ENCODE measurements around the gene SLC35B1.

The SLC35B1 gene

DNA sequence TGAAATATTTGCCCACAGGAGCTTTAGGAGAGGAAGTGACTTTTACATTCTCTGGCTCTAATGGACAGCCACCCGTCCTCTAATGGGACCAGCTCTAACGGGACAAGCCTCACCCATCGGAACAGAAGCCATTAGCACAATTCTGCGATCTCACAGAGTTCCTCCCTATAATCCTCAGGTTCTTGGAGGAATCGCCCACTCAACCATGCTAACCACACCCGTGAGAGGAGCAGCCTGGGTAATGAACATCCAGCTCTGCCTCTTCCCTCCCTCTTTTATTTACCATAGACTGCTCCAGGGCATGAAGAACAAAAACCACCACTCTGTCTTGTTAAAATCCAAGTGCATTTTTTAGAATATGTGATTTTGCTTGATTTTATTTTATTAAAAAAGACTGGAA, 6.8 kb downstream of the SLC35B1 start:
- H3K4me3 ChIP-seq (ENCODE audit: low read length): no peak overlapping the region
- no peak for TF ChIP-seq ZNF274 (IDR thresholded peaks at IDR 0.05; ENCODE audit: low read depth, low read length)

DNA sequence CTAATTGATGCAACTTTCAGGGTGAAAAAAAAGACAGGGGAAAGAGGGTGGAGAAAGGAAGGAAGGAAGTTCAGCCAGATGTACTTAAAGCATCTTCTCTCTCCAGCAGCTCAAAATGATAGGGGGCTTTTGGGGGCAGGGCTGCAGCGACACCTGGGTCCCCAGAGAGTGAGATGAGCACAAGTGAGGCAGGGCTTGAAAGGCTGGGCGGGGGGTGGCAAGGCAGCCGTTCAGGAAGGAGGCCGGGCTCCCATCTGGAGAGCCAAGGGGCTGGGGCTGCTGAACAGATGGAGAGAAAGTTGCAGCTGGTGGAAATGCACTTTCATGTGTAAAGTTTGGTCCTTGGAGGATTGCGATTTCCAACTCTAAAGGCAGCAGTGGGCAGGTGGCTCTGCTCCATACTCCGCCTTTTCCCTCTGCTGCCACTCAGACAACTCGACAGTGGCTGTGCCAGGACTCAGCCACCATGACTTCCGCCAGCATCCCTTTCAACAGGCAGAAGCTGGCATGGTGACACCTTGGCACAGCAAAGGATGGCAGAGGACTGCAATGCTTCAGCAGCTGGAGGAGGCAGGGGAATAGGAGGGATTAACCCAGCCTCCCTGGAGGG, 7.7 kb downstream of the SLC35B1 start:
- no peak overlapping the region for H3K4me3 ChIP-seq (ENCODE audit: low read length)
- no peak for TF ChIP-seq ZNF274 (IDR thresholded peaks at IDR 0.05; ENCODE audit: low read depth, low read length)

DNA sequence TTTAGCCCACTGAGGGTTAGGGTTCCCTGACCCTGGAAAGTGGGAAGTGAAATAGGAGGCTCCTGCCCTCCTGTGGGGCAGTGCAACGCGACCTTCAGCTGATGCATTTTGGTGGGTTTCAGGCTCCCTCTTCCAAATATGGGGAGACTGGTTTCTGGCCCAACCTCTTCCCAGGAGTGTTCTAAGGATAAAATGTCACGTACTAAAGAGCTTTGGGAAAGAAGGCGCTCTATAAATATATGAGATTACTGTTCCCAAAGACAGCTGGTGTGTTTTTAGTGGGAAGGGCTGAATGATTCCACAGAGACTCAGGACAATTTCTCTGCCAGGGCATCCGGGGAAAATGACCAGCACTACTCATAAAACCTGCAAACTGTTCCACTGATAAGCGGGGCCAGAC, 9.8 kb downstream of the SLC35B1 start:
- H3K4me3 ChIP-seq (ENCODE audit: low read length): no peak overlapping the region

DNA sequence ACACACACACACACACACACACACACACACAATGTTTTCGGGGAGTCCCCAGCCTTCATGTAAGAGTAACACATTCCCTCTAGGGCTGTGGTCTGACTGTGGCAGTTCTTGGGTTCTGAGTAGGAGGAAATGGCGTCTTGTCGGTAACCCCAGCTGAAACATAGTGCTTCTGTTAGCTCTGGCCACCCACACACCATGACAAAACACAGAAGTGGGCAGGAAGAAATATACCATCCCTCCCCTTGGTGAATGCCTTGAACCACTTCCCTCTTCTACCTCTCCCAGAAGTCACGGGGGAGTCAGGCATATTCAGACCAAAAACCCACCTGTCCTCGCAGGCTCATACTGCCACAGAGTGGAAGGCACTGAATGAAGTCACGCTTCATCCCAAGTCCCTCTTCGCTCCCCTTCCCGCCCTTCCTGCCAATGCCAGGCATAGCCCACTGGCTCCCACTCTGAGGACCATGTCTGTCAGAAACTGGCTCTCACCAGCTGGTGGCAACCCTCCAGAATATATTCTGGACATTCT, 11.5 kb downstream of the SLC35B1 start:
- no peak for TF ChIP-seq ZNF274 (IDR thresholded peaks at IDR 0.05; ENCODE audit: low read depth, low read length)
- no peak overlapping the region for H3K4me3 ChIP-seq (ENCODE audit: low read length)

More for the DNA sequence above, 9.8 kb downstream of the SLC35B1 start:
- no peak for TF ChIP-seq ZNF274 (IDR thresholded peaks at IDR 0.05; ENCODE audit: low read depth, low read length)

DNA sequence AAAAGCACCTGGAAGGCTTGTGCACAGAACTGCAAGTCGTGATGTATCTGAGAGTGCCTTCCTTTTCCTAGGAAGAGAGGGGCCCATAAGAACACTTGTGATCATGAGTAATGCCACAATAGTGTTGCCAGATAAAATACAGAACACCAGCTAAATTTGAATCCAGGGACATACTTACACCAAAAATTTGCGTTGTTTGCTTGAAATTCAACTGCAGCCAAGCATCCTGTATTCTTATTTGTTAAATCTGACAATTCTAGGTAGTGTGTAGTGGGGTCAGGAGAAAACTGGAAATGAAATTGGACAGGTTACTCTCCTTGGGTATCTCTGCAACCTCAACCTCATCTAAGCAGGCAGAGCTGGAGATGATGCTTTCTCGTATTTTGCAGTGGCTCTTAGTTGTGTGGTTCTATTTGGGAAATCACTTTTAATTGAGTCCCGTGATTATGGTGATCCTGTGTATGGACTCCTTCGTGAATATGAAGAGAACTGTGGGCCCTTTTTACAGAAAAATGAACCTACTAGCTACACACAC, 12.0 kb downstream of the SLC35B1 start:
- TF ChIP-seq ZNF274 (IDR thresholded peaks at IDR 0.05; ENCODE audit: low read depth, low read length): no peak

DNA sequence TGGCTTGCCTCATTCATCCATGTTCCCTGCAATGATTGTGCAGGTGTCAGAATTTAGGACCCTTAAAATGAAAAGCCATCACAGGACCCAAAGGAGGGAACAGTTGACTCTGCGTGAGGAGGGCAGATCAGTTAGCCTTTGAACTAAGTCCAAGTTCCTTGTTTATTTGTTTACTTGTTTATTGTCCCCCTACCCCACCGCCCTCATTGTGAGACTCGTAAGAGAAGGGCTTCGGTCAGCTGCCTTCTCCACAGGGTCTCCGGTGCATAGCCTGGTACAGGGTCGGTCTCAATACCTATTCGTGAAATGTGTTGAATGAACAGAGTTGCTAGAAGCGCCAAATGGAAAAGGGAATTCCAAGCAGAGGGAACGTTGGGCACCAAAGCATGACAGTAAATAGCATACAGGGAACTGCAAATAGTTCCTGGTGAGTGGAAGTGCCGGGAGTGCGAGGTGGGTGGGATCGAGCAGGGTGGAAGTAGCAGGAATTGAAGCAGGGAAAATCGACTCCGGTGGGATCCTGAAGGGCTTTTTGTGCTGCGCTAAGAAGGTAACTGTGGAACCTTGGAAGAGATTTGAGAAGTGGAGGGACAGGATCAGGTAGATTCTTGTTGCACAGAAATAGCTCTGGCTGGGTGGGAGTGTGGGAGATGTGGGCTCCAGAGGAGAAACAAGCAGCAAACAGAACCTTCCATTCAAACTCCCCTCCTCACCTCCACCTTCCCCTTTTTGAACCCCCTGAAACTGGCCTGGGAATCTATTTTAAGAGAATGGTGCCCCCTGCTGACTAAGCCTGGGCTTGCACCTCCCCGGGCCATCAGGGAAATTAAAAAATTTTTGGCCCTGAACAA, 12.7 kb downstream of the SLC35B1 start:
- H3K4me3 ChIP-seq (ENCODE audit: low read length): no peak overlapping the region
- no peak for TF ChIP-seq ZNF274 (IDR thresholded peaks at IDR 0.05; ENCODE audit: low read depth, low read length)

More for the DNA sequence above, 12.0 kb downstream of the SLC35B1 start:
- H3K4me3 ChIP-seq (ENCODE audit: low read length): no peak overlapping the region

DNA sequence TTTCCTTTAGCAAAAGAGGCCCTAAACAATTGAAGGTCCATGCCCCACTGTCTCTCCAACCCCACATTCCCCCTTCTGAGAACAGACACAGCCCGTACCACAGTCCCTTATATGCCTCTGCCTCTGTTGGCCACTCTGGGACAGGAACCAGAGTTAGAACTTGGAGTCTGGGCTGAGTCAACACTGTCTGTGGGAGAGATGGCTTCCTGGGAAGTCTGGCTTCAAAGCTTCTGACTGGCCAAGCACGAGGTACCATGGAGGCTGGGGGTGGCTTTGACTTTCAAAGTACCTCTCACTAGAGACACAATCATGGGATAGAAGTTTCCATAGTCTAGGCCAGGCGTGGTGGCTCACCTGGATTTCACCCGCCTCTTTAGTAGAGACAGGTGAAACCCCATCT, 15.0 kb downstream of the SLC35B1 start:
- TF ChIP-seq ZNF274 (IDR thresholded peaks at IDR 0.05; ENCODE audit: low read depth, low read length): no peak
- no peak overlapping the region for H3K4me3 ChIP-seq (ENCODE audit: low read length)

DNA sequence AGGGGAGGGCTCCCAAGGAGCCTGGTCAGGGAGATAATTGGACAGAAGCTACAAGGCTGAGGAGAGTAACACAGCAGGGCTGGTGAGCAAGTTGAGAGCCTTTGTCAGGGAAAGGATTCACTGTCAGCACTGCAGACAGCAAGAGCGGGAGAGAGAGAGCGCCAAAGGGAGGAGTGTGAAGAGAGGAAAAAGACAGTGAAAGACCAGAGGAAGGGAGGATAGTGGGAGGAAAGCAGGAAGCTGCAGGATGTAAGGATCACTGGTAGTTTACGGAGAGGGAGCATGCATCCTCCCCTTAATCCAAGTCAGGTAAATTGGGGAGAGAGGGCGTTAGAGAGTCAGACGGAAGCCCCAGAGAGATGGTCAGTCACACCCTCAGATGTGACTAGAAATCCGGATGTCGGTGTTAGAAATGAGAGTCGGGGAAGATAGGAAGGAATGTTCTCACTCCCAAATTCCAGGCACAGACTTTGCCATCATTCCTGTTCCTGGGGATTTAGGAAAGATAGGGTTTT, 16.0 kb downstream of the SLC35B1 start:
- no peak for TF ChIP-seq ZNF274 (IDR thresholded peaks at IDR 0.05; ENCODE audit: low read depth, low read length)

DNA sequence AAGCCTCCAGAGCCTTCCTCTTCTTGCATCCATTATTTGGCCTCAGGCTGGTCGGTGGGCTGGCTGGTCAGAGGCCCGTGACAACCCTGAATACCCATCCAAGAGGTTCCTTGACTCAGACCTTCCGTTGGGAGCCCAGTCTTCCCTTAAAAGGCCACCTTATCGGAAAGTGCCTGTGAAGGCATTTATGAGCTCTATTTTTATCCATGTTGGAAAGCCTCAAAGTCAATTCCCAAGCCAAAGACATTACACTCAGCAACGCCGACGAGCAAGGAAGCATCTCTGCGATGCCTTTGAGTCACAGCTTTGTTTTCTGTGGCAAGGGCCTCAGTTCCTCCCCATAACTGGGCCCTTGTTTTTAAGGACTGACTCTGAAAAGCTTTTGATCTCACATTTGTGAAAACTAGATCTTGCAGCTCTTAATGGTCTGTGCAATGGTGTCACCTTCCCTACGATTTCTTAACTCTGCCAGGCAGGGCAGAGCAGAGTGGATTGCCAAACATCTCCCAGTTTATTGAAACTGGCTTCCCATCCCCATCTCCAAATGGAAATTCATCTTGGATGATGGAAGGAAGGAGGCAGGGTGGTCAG, 16.6 kb downstream of the SLC35B1 start:
- no peak overlapping the region for H3K4me3 ChIP-seq (ENCODE audit: low read length)
- TF ChIP-seq ZNF274 (IDR thresholded peaks at IDR 0.05; ENCODE audit: low read depth, low read length): no peak

More for the DNA sequence above, 16.0 kb downstream of the SLC35B1 start:
- no peak overlapping the region for H3K4me3 ChIP-seq (ENCODE audit: low read length)

DNA sequence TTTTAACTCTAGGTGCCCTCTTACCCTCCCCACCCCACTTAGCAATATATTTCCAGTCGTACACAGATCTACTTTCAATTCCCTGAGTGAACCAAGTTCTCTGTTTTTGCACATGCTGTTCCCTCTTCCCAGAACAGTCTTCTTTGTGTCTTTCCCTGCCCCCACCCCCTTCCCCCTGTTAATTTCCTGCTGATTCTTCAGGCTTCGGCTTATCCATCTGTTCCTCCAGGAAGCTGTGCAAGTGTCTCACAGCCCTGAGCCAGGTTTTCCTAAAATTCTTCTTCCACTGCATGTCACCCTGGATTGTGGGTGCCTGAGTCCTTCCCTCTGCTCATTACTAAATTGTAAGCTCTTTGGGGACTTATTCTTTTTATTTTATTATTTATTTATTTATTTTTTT, 17.5 kb downstream of the SLC35B1 start:
- no peak overlapping the region for H3K4me3 ChIP-seq (ENCODE audit: low read length)
- TF ChIP-seq ZNF274 (IDR thresholded peaks at IDR 0.05; ENCODE audit: low read depth, low read length): no peak

DNA sequence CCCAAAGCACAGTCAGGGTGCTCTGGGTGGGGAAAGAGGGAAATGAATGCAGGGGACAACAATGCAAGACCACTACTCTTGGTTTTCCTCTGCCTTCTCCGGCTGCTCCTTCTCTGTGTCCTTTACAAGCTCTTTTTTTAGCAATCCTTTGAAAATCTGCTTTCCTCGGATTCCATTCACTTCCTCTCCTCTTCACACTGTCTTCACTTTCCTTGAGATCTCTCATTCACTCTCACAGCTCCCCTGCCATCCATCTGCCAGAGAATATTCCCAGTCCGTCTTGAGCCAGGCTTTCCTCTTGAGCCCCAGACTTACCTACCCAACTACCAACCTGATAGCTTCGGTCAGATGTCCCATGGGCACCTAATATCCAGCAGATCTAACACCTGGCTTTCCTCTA, 18.9 kb downstream of the SLC35B1 start:
- no peak overlapping the region for H3K4me3 ChIP-seq (ENCODE audit: low read length)

DNA sequence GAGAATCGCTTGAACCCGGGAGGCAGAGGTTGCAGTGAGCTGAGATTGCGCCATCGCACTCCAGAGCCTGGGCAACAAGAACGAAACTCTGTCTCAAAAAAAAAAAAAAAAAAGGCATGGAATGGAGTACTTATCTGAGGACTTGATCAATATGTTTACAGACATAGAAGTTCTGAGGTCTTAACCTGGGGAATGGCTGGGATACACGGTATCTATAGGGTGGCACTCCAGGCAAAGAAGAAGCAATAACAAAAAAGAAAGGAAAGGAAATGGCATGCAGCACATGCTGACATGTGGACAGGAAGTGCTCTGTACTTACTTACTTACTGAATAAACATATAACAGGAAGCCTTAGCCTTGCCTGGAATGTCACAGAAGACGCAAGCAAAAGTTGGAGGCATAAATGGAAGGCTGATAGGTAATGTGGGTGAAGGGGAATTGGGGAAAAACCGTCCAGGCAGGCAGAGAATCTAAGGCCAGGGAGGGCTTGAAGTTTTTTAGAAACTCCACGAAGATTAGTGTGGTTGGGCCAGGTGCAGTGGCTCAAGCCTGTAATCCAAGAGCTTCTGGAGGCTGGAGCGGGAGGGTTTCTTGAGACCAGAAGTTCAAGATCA, 19.8 kb downstream of the SLC35B1 start:
- no peak for TF ChIP-seq ZNF274 (IDR thresholded peaks at IDR 0.05; ENCODE audit: low read depth, low read length)
- H3K4me3 ChIP-seq (ENCODE audit: low read length): no peak overlapping the region

More for the DNA sequence above, 18.9 kb downstream of the SLC35B1 start:
- TF ChIP-seq ZNF274 (IDR thresholded peaks at IDR 0.05; ENCODE audit: low read depth, low read length): no peak

DNA sequence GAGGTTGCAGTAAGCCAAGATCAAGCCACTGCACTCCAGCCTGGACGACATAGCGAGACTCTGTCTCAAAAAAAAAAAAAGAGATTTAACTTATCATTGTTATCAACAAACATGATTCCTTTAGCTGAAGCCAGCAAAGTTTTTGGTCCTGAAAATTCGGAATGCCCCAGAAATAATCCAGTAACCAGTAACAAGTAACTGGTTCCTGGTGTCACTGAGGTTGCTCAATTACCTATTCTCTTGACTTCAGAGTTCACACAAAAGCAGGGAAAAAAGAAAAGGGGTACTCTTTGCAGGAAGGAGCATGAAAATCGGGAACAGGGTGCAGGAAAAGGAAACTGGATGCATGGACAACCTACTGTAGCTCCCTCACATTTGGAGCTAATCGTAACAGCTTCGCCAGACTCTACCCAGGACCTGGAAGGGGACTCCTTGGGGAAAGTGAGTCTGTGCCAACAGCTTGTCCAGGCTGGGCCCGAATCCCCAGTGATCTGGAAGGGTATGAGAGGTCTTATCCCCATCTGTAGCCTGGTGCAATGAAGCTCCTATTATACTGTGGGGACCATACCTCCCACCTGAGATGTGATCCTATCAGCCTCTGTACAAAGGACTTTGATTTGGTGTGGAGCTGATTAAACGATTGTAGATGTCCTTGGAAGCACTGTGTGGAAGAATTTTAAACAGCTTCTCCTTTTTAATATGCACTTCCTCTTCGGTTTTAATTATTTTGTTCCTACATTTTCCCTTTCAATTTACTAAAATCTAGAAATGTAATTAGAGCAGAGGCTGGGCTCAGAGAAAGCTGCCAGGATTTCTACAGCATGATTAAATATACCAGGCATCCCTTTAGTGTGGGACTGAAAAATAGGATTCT, 26.4 kb downstream of the SLC35B1 start:
- TF ChIP-seq ZNF274 (IDR thresholded peaks at IDR 0.05; ENCODE audit: low read depth, low read length): no peak
- no peak overlapping the region for H3K4me3 ChIP-seq (ENCODE audit: low read length)
